Measurements from ENCODE around the gene C16orf54. TPM values are rescaled to one million over a fixed set of nuclear protein-coding genes. Genes with fewer than 3 reads are reported as not detected.
A peak's percentile ranks its signal among the peaks of the same experiment; 100 is the strongest.
"Not testable (repeated sequence)": the region's sequence is repeated elsewhere in the genome, so short reads cannot be mapped to it uniquely, and the experiment has no call there.

Gene C16orf54
- total and polyA plus RNA-seq, 11 donors: 0.15 to 4.2 (median 0.51) TPM

DNA sequence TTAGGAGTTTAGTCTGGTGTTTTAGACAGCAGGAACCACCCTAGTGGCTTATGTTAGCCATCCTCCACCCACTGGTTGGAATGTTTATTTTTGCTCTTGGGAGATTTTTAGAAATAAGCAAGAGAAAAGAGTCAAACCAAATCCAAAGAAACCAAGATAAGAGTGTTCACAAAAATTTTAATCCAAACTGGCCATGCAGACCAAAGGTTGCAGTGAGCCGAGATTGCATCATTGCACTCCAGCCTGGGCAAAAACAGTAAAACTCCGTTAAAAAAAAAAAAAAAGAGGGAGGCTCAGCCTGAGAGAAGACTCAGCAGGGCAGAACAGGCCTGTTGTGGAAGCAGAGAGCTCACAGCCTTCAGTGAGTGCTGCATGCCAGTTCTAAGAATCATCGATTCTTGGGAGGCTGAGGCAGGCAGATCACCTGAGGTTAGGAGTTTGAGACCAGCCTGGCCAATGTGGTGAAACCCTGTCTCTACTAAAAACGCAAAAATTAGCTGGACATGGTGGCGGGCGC, 12.2 kb upstream of the C16orf54 start:
- TF ChIP-seq CTCF (IDR thresholded peaks at IDR 0.05): no peak
- no peak for TF ChIP-seq POLR2A (IDR thresholded peaks at IDR 0.05)
- 70 to 76% (median 74%) methylated on average over 6 of the region's 6 CpGs for WGBS, 4 donors
- Histone ChIP-seq H3K4me1 (no peaks in the 10 kb centered on the region), H3K9me3 (no peaks in the 10 kb centered on the region), H3K27me3 (no peaks in the 10 kb centered on the region), H3K4me3 (no peak overlapping the region), H3K27ac (no peak overlapping the region), H3K36me3 (no peaks in the 10 kb centered on the region)
- DNase-seq (no peak), ATAC-seq (peak in 1 of 4 donors; percentile 20)
- intact Hi-C loops (cut with DNase I): no loop called here

DNA sequence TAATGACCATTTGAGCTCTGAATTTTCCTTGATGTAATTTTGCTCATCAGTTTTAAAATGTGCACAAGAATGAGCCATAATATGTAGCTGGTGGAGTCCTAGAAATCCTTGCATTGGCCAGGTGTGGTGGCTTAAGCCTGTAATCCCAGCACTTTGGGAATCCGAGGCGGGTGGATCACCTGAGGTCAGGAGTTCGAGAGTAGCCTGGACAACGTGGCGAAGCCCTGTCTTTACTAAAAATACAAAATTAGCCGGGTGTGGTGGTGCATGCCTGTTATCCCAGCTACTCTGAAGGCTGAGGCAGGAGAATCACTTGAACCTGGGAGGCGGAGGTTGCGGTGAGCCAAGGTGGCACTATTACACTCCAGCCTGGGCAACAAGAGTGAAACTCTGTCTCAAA, 11.3 kb upstream of the C16orf54 start:
- H3K9me3 ChIP-seq; H3K4me1 ChIP-seq; ATAC-seq; DNase-seq; H3K27ac ChIP-seq; H3K36me3 ChIP-seq; H3K27me3 ChIP-seq; H3K4me3 ChIP-seq; intact Hi-C loops (cut with DNase I): not testable (repeated sequence)
- WGBS, 4 donors: 79 to 83% (median 81%) methylated on average over 8 of the region's 8 CpGs

DNA sequence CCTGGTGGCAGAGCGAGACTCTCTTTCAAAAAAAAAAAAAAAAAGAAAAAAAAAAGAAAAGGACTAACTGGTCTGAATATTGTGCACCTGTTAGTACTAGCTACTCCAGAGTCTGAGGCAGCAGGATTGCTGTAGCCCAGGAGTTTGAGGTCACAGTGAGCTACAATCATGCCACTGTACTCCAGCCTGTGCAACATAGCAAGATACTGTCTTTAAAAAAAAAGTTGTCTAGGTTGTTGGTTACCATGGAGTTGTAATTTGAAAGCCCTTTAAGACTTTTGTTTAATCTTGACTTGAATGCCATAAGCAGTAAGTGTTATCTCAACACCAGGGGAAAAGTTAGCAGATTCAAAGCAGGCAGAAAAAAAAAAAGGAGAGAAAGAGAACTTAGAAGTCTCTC, 10.9 kb upstream of the C16orf54 start:
- Histone ChIP-seq H3K9me3 (no peaks in the 10 kb centered on the region), H3K4me3 (no peak overlapping the region), H3K27ac (no peak overlapping the region), H3K27me3 (no peaks in the 10 kb centered on the region), H3K4me1 (no peaks in the 10 kb centered on the region), H3K36me3 (no peaks in the 10 kb centered on the region)
- WGBS, 4 donors: 77 to 90% (median 81%) methylated on average over 1 of the region's 1 CpG
- DNase-seq (no peak), ATAC-seq (no peak)
- intact Hi-C loops (cut with DNase I): no loop called here
- TF ChIP-seq POLR2A (IDR thresholded peaks at IDR 0.05): no peak
- TF ChIP-seq CTCF (IDR thresholded peaks at IDR 0.05): no peak

GRCh38 chr16:29753516-29753915, 7.7 kb upstream of the C16orf54 start:
- Histone ChIP-seq H3K27ac (no peak overlapping the region), H3K4me1 (no peaks in the 10 kb centered on the region), H3K27me3 (no peaks in the 10 kb centered on the region), H3K4me3 (no peak overlapping the region), H3K36me3 (no peaks in the 10 kb centered on the region), H3K9me3 (no peaks in the 10 kb centered on the region)
- intact Hi-C loops (cut with DNase I): no loop called here
- WGBS, 4 donors: 50 to 68% (median 59%) methylated on average over 1 of the region's 1 CpG
- TF ChIP-seq POLR2A (IDR thresholded peaks at IDR 0.05): no peak
- TF ChIP-seq CTCF (IDR thresholded peaks at IDR 0.05): no peak
- no peak for DNase-seq
- ATAC-seq: no peak

GRCh38 chr16:29748760-29749149, 3.0 kb upstream of the C16orf54 start:
- DNase-seq; ATAC-seq; H3K27ac ChIP-seq; intact Hi-C loops (cut with DNase I); H3K4me3 ChIP-seq; H3K9me3 ChIP-seq; H3K36me3 ChIP-seq; H3K27me3 ChIP-seq: not testable (repeated sequence)
- WGBS, 4 donors: 65 to 84% (median 78%) methylated on average over 4 of the region's 4 CpGs
- peaks cover 0 to 16% (median 0%) of the 10 kb centered on the region in 12 donors for H3K4me1 ChIP-seq

Data from heart left ventricle (tissue), 16 donors.